OCI-M2 (cell line): Measurements from ENCODE around the gene SMAD2.

Experiments used
- DNase-seq: peaks from one replicate; lab custom pipeline; 2025; ENCODE audit not compliant: unreplicated experiment; lab: John Stamatoyannopoulos, UW

Gene SMAD2

GRCh38 chr18:47932190-47932589 is 1.7 kb upstream of the SMAD2 start:
- DNase-seq: no peak

GRCh38 chr18:47931718-47932103 is 1.3 kb upstream of the SMAD2 start:
- peak; percentile 46 for DNase-seq

- peak; percentile 30 for DNase-seq
Measured at GRCh38 chr18:47930931-47931717, 665 bp upstream of the SMAD2 start.

GRCh38 chr18:47929681-47930198 is 719 bp downstream of the SMAD2 start:
- no peak for DNase-seq

GRCh38 chr18:47928466-47928865 is 2.0 kb downstream of the SMAD2 start:
- no peak for DNase-seq

GRCh38 chr18:47926101-47926850 is 4.2 kb downstream of the SMAD2 start:
- DNase-seq: no peak

- no peak for DNase-seq
Measured at GRCh38 chr18:47919916-47920315, 10.5 kb downstream of the SMAD2 start.

- DNase-seq: no peak
Measured at GRCh38 chr18:47917923-47918610, 12.4 kb downstream of the SMAD2 start.

- no peak for DNase-seq
Measured at GRCh38 chr18:47915930-47916329, 14.5 kb downstream of the SMAD2 start.

GRCh38 chr18:47915229-47915628 is 15.2 kb downstream of the SMAD2 start:
- no peak for DNase-seq

GRCh38 chr18:47912794-47913585 is 17.5 kb downstream of the SMAD2 start:
- DNase-seq: no peak

- DNase-seq: no peak
Measured at GRCh38 chr18:47912343-47912742, 18.1 kb downstream of the SMAD2 start.

GRCh38 chr18:47911877-47912276 is 18.6 kb downstream of the SMAD2 start:
- DNase-seq: no peak

- no peak for DNase-seq
Measured at GRCh38 chr18:47909484-47909883, 21.0 kb downstream of the SMAD2 start.

- no peak for DNase-seq
Measured at GRCh38 chr18:47908592-47908991, 21.9 kb downstream of the SMAD2 start.

GRCh38 chr18:47906408-47906807 is 24.1 kb downstream of the SMAD2 start:
- no peak for DNase-seq

GRCh38 chr18:47903809-47904208 is 26.6 kb downstream of the SMAD2 start:
- DNase-seq: no peak

GRCh38 chr18:47901624-47902362 is 28.7 kb downstream of the SMAD2 start:
- DNase-seq: no peak

GRCh38 chr18:47899107-47899840 is 31.2 kb downstream of the SMAD2 start:
- DNase-seq: no peak
